Measurements from ENCODE around the gene ADM2. TPM values are rescaled to one million over a fixed set of nuclear protein-coding genes. Genes with fewer than 3 reads are reported as not detected.
A peak's percentile ranks its signal among the peaks of the same experiment; 100 is the strongest.

Gene ADM2
- total RNA-seq, 4 donors from 2014 or later: 0.53 TPM; not detected in 3

DNA sequence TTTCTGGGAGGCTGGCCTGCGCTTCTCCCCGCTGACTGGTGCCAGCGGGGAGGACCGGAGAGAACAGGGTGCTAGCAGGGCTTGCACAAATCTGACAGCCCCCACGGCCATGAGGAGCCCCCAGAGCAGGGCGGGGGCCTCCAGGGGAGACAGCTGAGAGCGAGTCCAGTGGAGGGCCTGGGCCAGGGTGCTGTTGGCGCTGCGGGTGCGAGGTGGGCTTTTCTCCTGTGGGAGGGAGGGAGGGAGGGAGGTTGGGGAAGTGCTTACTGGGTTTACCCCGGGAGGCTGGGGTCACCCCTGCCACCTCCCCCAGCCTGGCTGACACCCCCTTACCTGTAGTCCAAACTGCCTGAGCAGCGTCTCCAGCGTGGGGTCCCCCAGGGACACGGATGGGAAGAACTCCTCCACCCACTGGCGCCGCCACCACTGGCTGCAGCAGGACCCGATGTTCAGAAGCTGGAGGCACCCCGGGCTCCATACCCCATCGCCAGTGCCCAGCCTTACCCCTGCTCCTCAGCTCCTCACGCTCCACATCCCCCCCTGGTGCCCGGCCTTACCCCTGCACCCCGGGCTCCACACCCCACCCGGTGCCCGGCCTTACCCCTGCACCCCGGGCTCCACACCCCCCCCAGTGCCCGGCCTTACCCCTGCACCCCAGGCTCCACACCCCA, 22.3 kb downstream of the ADM2 start:
- peaks cover 6 to 12% of the 10 kb centered on the region in 2 donors for H3K4me1 ChIP-seq
- H3K27ac ChIP-seq: no peak overlapping the region
- H3K4me3 ChIP-seq: no peak overlapping the region
- peaks cover 0 to 31% of the 10 kb centered on the region in 2 donors for H3K36me3 ChIP-seq
- in situ Hi-C loops (cut with MboI; ENCODE audit: low sequenced_read_pairs in 4 of 4): no loop called here
- intact Hi-C loops (cut with DNase I; ENCODE audit: low total_unique reads): loop anchor here (10.0 kb wide), 1 partner anchor 649 kb away; the partner anchor contains the start of gene ZBED4
- TF ChIP-seq, protein P1, sequence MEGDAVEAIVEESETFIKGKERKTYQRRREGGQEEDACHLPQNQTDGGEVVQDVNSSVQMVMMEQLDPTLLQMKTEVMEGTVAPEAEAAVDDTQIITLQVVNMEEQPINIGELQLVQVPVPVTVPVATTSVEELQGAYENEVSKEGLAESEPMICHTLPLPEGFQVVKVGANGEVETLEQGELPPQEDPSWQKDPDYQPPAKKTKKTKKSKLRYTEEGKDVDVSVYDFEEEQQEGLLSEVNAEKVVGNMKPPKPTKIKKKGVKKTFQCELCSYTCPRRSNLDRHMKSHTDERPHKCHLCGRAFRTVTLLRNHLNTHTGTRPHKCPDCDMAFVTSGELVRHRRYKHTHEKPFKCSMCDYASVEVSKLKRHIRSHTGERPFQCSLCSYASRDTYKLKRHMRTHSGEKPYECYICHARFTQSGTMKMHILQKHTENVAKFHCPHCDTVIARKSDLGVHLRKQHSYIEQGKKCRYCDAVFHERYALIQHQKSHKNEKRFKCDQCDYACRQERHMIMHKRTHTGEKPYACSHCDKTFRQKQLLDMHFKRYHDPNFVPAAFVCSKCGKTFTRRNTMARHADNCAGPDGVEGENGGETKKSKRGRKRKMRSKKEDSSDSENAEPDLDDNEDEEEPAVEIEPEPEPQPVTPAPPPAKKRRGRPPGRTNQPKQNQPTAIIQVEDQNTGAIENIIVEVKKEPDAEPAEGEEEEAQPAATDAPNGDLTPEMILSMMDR (IDR thresholded peaks at IDR 0.05 in 4 of 5, conservative IDR thresholded peaks at IDR 0.05 in 1 of 5): no peak
- no peak for TF ChIP-seq POLR2A (IDR thresholded peaks at IDR 0.05)
- no peak for ATAC-seq
- H3K27me3 ChIP-seq: no peaks in the 10 kb centered on the region
- no peak for DNase-seq
- H3K9me3 ChIP-seq: no peaks in the 10 kb centered on the region

DNA sequence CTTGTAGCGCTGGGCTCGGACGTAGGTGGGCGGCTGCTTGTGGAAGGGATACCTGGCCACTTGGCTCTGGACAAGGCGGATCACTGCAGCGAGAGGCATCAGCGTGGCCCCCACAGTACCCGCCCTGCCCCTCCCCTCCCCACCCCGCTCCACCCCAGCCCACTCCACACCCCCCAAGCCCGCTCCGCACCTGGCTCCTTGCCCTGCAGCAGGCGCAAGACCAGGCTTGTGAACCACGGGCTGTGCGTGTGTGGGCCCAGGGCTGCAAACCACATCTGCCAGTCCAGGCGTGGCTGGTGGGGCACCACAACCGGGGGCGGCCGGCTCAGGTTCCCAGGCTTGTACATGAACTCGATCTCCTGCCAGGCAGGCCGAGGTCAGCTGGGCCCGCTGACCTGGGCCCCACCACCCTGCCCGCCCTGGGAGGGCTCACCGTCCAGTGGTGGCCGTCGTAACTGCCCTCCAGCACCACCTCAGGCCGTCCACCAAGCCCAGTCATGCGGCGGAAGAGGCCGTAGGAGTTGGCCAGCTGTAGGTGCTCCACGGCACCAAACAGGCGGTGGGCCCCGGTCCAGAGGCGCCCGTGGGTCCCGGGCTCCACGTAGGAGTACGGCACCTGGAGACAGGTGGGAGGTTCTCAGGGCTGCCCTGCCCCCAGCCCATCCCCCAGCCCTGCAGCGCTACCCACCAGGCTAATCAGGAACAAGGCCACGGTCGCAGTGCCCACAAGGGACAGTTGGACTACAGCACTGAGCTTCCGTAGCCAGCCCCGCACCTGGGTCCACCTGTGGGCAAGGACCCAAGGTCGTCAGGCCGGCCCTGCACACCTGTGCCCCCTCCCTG, 23.2 kb downstream of the ADM2 start:
- no peak for TF ChIP-seq POLR2A (IDR thresholded peaks at IDR 0.05)
- TF ChIP-seq, protein P1 (IDR thresholded peaks at IDR 0.05 in 4 of 5, conservative IDR thresholded peaks at IDR 0.05 in 1 of 5): no peak
- intact Hi-C loops (cut with DNase I; ENCODE audit: low total_unique reads): loop anchor here (10.0 kb wide), 1 partner anchor 650 kb away; the partner anchor contains the start of gene ZBED4
- no peak for DNase-seq

DNA sequence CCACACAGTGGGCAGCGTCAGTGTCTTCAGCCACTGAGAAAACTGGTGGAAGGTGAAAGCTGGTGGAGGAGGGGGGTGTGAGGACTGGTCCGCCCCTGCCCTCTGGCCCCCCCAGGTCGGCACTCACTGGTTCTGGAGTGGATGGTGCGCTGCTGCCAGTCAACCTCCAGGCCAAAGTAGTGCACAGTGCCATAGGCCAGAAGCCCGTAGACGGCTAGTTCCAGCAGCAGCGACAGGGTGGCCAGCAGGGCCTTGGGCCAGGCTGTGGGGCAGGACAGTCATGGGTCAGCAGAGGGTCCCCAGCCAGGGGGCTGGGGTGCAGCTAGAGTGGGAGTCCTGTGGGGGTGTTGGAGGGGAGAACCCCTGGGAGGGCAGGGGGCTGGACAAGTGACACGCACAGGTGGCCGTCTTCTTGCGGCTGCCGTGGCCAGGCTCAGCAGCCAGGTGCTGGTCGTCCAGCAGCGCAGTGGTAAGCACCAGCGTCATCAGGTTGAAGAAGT, 24.0 kb downstream of the ADM2 start:
- Histone ChIP-seq H3K36me3 (peaks cover 0 to 31% of the 10 kb centered on the region in 2 donors), H3K9me3 (no peaks in the 10 kb centered on the region), H3K27me3 (no peaks in the 10 kb centered on the region), H3K4me3 (no peak overlapping the region), H3K27ac (no peak overlapping the region), H3K4me1 (peaks cover 15 to 22% of the 10 kb centered on the region in 2 donors)
- intact Hi-C loops (cut with DNase I; ENCODE audit: low total_unique reads) (loop anchor here (10.0 kb wide), 1 partner anchor 651 kb away; the partner anchor contains the start of gene ZBED4), in situ Hi-C loops (cut with MboI; ENCODE audit: low sequenced_read_pairs in 4 of 4) (no loop called here)
- ATAC-seq (no peak), DNase-seq (no peak)
- TF ChIP-seq POLR2A (IDR thresholded peaks at IDR 0.05): no peak
- TF ChIP-seq, protein P1 (IDR thresholded peaks at IDR 0.05 in 4 of 5, conservative IDR thresholded peaks at IDR 0.05 in 1 of 5): no peak

More for the DNA sequence above, 23.2 kb downstream of the ADM2 start:
- H3K9me3 ChIP-seq: no peaks in the 10 kb centered on the region
- ATAC-seq: no peak
- H3K27ac ChIP-seq: no peak overlapping the region
- no peak overlapping the region for H3K4me3 ChIP-seq
- peaks cover 0 to 31% of the 10 kb centered on the region in 2 donors for H3K36me3 ChIP-seq
- H3K27me3 ChIP-seq: no peaks in the 10 kb centered on the region
- H3K4me1 ChIP-seq: peaks cover 15 to 21% of the 10 kb centered on the region in 2 donors
- in situ Hi-C loops (cut with MboI; ENCODE audit: low sequenced_read_pairs in 4 of 4): no loop called here

DNA sequence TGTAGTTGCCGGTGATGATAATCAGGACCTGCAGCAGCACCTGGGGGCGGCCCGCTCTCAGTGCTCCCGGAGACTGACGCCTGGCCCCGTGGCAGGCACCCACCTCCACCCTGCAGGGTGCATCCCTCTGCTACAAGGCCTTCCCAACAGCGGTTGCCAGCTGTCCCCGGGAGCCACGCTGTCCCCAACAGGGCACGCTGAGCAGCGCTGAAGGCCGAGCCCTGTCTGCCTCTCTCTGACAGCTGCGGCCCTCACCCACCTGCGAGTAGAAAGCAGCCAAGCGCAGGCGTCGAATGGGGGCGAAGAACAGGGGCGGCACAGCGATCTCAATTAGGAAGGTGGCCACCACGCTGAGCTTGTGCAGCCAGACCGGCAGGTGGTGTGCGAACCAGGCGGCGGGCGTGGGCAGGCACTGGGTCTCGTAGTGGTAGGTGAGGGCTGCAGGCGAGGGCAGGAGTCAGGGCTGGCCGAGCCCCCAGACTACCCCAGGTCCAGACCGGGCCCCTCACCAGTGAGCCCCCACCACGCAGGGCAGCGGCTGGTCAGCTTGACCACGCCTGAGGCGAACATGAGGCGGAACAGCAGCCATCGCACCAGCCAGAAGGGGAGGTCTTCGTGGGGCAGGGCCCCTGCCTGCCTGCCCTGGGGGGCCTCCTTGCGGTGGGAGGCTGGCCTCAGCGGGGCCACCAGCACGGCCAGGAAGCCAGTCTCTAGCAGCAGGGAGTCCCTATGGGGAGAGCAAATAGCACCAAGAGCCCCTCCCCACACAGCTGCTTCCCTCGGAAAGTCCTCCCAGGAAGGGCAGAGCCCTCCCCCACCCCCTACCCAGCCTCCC, 24.6 kb downstream of the ADM2 start:
- H3K27ac ChIP-seq: no peak overlapping the region
- H3K9me3 ChIP-seq: no peaks in the 10 kb centered on the region
- ATAC-seq (no peak), DNase-seq (no peak)
- intact Hi-C loops (cut with DNase I; ENCODE audit: low total_unique reads) (loop anchor here (10.0 kb wide), 1 partner anchor 651 kb away; the partner anchor contains the start of gene ZBED4), in situ Hi-C loops (cut with MboI; ENCODE audit: low sequenced_read_pairs in 4 of 4) (no loop called here)
- peaks cover 15 to 22% of the 10 kb centered on the region in 2 donors for H3K4me1 ChIP-seq
- H3K4me3 ChIP-seq: peak overlapping the region in 3 of 4 donors; percentile 87 to 99 (median 96)
- H3K36me3 ChIP-seq: peaks cover 0 to 31% of the 10 kb centered on the region in 2 donors
- no peaks in the 10 kb centered on the region for H3K27me3 ChIP-seq
- TF ChIP-seq, protein P1 (IDR thresholded peaks at IDR 0.05 in 4 of 5, conservative IDR thresholded peaks at IDR 0.05 in 1 of 5): no peak
- TF ChIP-seq POLR2A (IDR thresholded peaks at IDR 0.05): no peak
